Muscle layer of colon (tissue), 2 donors: Measurements from ENCODE around the gene MAP4K4.

Source experiments
- H3K27ac ChIP-seq: one replicate; pipeline ENCODE4 v1.7.0; 2013; ENCODE audit warnings: low read depth, mild to moderate bottlenecking, low read length, moderate library complexity
- H3K27me3 ChIP-seq, 2 donors: one replicate each; pipeline ENCODE4 v1.7.0; 2013; ENCODE audit warnings: low read length in 2 of 2, mild to moderate bottlenecking in 2 of 2; ENCODE audit not compliant: insufficient read depth in 2 of 2, control insufficient read depth in 1 of 2
- H3K36me3 ChIP-seq: one replicate; pipeline ENCODE4 v1.7.0; 2013; ENCODE audit warnings: mild to moderate bottlenecking, low read length; ENCODE audit not compliant: insufficient read depth
- H3K4me1 ChIP-seq: one replicate; pipeline ENCODE4 v1.7.0; 2013; ENCODE audit warnings: mild to moderate bottlenecking, low read length; ENCODE audit not compliant: insufficient read depth
- H3K4me3 ChIP-seq, 2 donors: one replicate each; pipeline ENCODE4 v1.7.0; 2013; ENCODE audit warnings: low read length in 2 of 2, low read depth in 1 of 2, mild to moderate bottlenecking in 1 of 2, moderate library complexity in 1 of 2
- H3K9ac ChIP-seq: one replicate; pipeline ENCODE4 v1.7.0; 2013; ENCODE audit warnings: low read length
- H3K9me3 ChIP-seq: one replicate; pipeline ENCODE4 v1.7.0; 2013; ENCODE audit warnings: mild to moderate bottlenecking, low read length
- donor health status: abdominal sarcoma.
- donor health status: Adenocarcinoma of cecum.

MAP4K4 gene

GRCh38 chr2:101815739-101816391 is 118.4 kb downstream of the MAP4K4 start:
- Histone ChIP-seq H3K9ac (no peak overlapping the region), H3K36me3 (no peaks in the 10 kb centered on the region), H3K27ac (no peak overlapping the region), H3K27me3 (no peaks in the 10 kb centered on the region), H3K9me3 (no peaks in the 10 kb centered on the region), H3K4me1 (peaks cover 39% of the 10 kb centered on the region), H3K4me3 (no peak overlapping the region)

- Histone ChIP-seq H3K9me3 (no peaks in the 10 kb centered on the region), H3K27me3 (no peaks in the 10 kb centered on the region), H3K36me3 (no peaks in the 10 kb centered on the region), H3K9ac (no peak overlapping the region), H3K4me3 (no peak overlapping the region), H3K4me1 (peaks cover 34% of the 10 kb centered on the region), H3K27ac (no peak overlapping the region)
Observed at GRCh38 chr2:101816598-101816997, 119.1 kb downstream of the MAP4K4 start.

DNA sequence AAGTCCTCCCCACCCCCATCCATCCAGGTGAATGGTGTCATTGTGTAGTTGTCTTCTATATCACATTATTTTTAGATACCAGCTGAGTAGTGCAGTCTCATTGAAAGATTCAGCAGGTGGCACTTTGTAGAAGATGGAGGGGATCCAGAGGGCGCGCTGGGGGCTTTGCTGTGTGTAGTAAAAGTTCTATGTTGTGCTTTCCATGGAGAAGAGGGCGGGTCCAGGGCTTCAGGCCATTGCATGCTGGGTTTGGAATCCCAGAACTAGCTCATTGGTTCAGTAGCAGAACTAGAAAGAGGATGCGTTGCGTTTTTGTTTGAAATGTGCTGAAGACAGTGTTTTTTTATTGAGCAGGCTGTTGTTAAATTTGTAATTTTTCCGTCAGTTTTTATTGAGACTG is 120.0 kb downstream of the MAP4K4 start:
- Histone ChIP-seq H3K27me3 (no peaks in the 10 kb centered on the region), H3K9ac (no peak overlapping the region), H3K36me3 (no peaks in the 10 kb centered on the region), H3K4me3 (no peak overlapping the region), H3K9me3 (no peaks in the 10 kb centered on the region), H3K27ac (no peak overlapping the region), H3K4me1 (peaks cover 33% of the 10 kb centered on the region)

GRCh38 chr2:101818531-101819451 is 121.3 kb downstream of the MAP4K4 start:
- no peak overlapping the region for H3K9ac ChIP-seq
- H3K4me1 ChIP-seq: peaks cover 40% of the 10 kb centered on the region
- no peak overlapping the region for H3K4me3 ChIP-seq
- H3K9me3 ChIP-seq: no peaks in the 10 kb centered on the region
- no peaks in the 10 kb centered on the region for H3K36me3 ChIP-seq
- no peaks in the 10 kb centered on the region for H3K27me3 ChIP-seq
- no peak overlapping the region for H3K27ac ChIP-seq

- H3K4me3 ChIP-seq: no peak overlapping the region
- H3K4me1 ChIP-seq: peaks cover 40% of the 10 kb centered on the region
- no peak overlapping the region for H3K27ac ChIP-seq
- no peaks in the 10 kb centered on the region for H3K36me3 ChIP-seq
- H3K9me3 ChIP-seq: no peaks in the 10 kb centered on the region
- no peak overlapping the region for H3K9ac ChIP-seq
- H3K27me3 ChIP-seq: no peaks in the 10 kb centered on the region
Observed at GRCh38 chr2:101820519-101820918, 123.0 kb downstream of the MAP4K4 start.

DNA sequence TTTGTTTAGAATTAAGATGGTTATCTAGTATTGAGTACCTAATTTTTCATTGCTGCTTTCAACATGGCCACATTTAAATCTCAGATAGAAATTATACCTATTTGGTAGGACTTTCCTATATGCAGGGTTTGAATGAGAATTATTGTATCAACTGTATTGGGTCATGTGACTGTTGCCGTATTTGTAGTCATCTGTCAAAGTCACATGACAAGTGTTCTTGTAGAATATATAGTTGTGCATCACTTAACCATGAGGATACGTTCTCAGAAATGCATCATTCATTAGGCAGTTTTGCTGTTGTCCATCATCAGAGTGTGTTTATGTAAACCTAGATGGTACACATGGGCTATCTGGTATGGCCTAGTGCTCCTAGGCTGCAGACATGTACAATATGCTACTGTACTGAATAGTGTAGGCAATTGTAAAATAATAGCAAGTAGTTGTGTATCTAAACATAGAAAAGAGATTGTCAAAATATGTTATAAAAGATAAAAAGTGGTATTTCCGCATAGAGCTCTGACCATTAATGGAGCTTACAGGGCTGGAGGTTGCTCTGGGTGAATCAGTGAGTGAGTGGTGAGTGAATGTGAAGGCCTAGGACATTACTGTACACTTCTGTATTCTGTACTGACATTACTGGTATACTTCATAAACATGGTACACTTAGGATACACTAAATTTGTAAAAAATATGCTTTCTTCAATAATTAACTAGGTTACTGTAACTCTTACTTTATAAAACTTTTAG is 123.7 kb downstream of the MAP4K4 start:
- Histone ChIP-seq H3K36me3 (no peaks in the 10 kb centered on the region), H3K9ac (no peak overlapping the region), H3K4me3 (no peak overlapping the region), H3K9me3 (no peaks in the 10 kb centered on the region), H3K27ac (no peak overlapping the region), H3K27me3 (no peaks in the 10 kb centered on the region), H3K4me1 (peaks cover 34% of the 10 kb centered on the region)

GRCh38 chr2:101821828-101822458 is 124.4 kb downstream of the MAP4K4 start:
- Histone ChIP-seq H3K36me3 (peaks cover 4% of the 10 kb centered on the region), H3K4me1 (peaks cover 30% of the 10 kb centered on the region), H3K27ac (no peak overlapping the region), H3K27me3 (no peaks in the 10 kb centered on the region), H3K4me3 (no peak overlapping the region), H3K9me3 (no peaks in the 10 kb centered on the region), H3K9ac (no peak overlapping the region)

DNA sequence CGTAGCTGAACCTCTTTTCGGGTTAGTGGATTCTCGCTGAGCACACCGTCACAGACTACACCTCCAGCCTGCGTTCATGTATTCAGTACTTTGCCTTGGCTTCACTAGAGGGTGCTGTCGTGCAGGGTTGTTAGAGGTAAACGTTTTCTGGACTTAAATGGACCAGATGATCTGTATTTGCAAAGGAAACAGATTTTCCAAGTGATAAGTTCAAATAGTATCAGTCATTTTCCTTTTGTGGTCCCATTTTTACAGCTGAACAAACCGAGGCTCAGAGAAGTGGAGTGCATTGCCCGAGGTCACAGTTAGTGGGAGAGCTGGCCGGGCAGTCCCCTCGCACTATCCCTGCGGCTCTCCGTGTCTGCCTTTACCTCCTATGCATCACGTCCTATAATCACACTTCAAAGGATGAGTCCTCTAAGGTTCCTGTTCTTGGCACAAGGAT is 125.9 kb downstream of the MAP4K4 start:
- Histone ChIP-seq H3K4me3 (no peak overlapping the region), H3K27ac (no peak overlapping the region), H3K9ac (no peak overlapping the region), H3K27me3 (no peaks in the 10 kb centered on the region), H3K36me3 (peaks cover 14% of the 10 kb centered on the region), H3K4me1 (peaks cover 32% of the 10 kb centered on the region), H3K9me3 (no peaks in the 10 kb centered on the region)

GRCh38 chr2:101823859-101824258 is 126.4 kb downstream of the MAP4K4 start:
- Histone ChIP-seq H3K27ac (no peak overlapping the region), H3K9me3 (no peaks in the 10 kb centered on the region), H3K36me3 (peaks cover 14% of the 10 kb centered on the region), H3K4me3 (no peak overlapping the region), H3K27me3 (no peaks in the 10 kb centered on the region), H3K4me1 (peaks cover 32% of the 10 kb centered on the region), H3K9ac (no peak overlapping the region)

GRCh38 chr2:101826716-101827115 is 129.2 kb downstream of the MAP4K4 start:
- Histone ChIP-seq H3K27me3 (no peaks in the 10 kb centered on the region), H3K27ac (no peak overlapping the region), H3K4me1 (peaks cover 46% of the 10 kb centered on the region), H3K4me3 (no peak overlapping the region), H3K9ac (no peak overlapping the region), H3K36me3 (peaks cover 14% of the 10 kb centered on the region), H3K9me3 (no peaks in the 10 kb centered on the region)

- Histone ChIP-seq H3K4me3 (no peak overlapping the region), H3K9me3 (no peaks in the 10 kb centered on the region), H3K27me3 (no peaks in the 10 kb centered on the region), H3K9ac (no peak overlapping the region), H3K4me1 (peaks cover 48% of the 10 kb centered on the region), H3K27ac (no peak overlapping the region), H3K36me3 (peaks cover 14% of the 10 kb centered on the region)
Observed at GRCh38 chr2:101827246-101827645, 129.7 kb downstream of the MAP4K4 start.
